GM21390 (cell line): ENCODE measurements around the gene NCOA7.
"Not testable (repeated sequence)": the region's sequence is repeated elsewhere in the genome, so short reads cannot be mapped to it uniquely, and the experiment has no call there.

ENCODE experiments used
- ATAC-seq: cut with Tn5 transposase; IDR thresholded peaks from one replicate; pipeline ENCODE4 v1.9.1; 2021; ENCODE audit not compliant: unreplicated experiment

NCOA7 gene

GRCh38 chr6:125753937-125754259, 36.9 kb upstream of the NCOA7 start:
- no peak for ATAC-seq

- ATAC-seq: no peak
These were observed 36.2 kb upstream of the NCOA7 start for GRCh38 chr6:125754566-125754965.

GRCh38 chr6:125759184-125759902, 31.4 kb upstream of the NCOA7 start:
- ATAC-seq: no peak

DNA sequence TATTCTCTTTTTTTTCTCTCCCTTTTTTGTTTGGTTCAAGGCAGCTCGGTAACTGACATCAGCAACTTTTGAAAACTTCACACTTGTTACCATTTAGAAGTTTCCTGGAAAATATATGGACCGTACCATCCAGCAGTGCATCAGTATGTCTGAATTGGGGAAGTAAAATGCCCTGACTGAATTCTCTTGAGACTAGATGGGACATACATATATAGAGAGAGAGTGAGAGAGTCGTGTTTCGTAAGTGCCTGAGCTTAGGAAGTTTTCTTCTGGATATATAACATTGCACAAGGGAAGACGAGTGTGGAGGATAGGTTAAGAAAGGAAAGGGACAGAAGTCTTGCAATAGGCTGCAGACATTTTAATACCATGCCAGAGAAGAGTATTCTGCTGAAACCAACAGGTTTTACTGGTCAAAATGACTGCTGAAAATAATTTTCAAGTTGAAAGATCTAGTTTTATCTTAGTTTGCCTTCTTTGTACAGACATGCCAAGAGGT, 30.8 kb upstream of the NCOA7 start:
- ATAC-seq: no peak

GRCh38 chr6:125764121-125764671, 26.6 kb upstream of the NCOA7 start:
- ATAC-seq: no peak

DNA sequence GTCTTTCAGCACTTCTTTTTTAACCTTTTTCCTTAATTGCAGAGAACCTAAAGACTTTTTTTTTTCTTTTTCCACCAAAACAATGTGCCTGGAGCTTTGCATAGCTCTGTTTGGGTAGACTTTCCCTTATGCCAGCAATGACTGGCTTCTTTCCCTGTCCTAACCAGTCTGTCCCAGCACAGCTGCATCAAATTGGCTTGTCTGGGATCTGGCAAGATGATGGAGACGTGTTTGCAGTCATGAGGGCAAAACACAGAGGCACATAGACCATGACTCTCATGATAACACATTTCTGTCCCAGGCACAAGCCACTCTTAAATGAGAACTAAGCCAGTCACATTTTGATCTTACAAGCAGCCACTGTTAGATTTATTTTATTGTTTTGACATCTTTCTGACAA, 24.8 kb upstream of the NCOA7 start:
- no peak for ATAC-seq

DNA sequence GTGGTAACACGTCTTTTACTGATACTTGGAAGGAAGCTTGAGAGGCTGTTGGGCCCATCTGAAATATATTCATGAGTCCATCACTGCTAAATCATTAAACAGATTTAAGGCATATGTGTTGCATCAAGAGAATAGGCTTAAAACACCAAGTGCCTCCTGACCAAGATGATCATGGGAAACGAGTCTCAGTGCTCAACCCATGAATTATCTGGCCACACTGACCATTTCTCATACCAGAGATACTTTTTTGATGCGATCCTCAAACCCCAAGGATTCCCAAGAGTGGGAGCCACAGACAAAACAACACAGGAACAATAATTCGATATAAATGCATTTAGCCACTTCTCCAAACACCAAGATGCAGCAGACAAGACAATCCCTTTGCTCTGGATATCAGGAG, 24.1 kb upstream of the NCOA7 start:
- ATAC-seq: no peak

- ATAC-seq: no peak
These were observed 21.5 kb upstream of the NCOA7 start for GRCh38 chr6:125769147-125769783.

DNA sequence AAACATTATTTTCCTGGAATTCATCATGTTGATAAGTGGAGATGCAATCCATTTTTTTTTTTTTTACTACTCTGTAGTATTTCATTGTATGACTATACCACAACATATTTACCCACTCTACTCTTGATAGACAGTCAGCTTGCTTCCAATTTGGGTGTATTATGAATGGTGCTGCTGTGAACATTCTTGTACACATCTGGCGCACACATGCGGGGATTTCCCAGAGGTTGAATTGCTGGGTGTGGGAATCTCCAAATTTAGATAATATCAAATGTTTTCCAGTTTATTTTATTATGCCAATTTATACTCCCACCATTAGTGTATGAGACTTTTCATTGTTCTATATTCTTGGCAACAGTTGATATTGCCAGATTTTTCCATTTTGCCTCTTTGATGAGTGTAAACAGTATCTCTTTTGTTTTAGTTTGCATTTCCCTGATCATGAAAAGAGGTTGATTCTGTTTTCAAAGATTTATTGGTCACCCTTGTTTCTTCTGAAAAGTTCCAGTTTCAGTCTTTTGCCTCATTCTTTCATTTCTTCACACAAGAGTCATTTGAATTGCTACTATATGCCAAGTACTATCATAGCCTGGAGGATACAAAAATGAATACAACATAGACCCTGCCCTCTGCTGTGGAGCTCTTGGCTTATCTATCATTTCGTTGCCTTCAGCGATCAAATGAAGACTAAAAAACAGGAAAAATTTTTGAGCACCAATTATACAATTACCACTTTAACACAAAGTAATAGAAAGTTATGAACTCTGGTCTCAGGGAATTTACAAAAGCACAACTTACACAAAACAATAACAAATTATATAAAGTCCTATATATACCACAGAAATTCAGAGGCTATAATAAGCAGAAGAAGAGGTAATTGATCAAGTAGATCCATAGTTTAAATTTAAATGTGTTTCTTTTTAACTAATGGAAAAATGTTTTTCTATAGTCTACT, 17.1 kb upstream of the NCOA7 start:
- ATAC-seq: no peak

DNA sequence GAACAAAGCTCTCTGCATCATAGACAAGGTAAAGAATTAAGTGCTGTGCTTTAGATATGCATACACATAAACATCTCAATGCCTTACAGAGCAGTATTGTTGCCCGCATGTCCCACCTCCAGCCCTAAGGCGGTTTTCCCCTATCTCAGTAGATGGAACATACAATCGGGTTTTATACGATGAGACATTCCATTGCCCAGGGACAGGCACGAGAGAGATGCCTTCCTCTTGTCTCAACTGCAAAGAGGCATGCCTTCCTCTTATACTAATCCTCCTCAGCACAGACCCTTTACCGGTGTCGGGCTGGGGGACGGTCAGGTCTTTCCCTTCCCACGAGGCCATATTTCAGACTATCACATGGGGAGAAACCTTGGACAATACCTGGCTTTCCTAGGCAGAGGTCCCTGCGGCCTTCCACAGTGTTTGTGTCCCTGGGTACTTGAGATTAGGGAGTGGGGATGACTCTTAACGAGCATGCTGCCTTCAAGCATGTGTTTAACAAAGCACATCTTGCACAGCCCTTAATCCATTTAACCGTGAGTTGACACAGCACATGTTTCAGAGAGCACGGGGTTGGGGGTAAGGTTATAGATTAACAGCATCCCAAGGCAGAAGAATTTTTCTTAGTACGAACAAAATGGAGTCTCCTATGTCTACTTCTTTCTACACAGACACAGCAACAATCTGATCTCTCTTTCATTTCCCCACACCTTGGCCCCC, 14.5 kb upstream of the NCOA7 start:
- not testable (repeated sequence) for ATAC-seq

GRCh38 chr6:125779924-125780539, 10.7 kb upstream of the NCOA7 start:
- ATAC-seq: peak; percentile 74

DNA sequence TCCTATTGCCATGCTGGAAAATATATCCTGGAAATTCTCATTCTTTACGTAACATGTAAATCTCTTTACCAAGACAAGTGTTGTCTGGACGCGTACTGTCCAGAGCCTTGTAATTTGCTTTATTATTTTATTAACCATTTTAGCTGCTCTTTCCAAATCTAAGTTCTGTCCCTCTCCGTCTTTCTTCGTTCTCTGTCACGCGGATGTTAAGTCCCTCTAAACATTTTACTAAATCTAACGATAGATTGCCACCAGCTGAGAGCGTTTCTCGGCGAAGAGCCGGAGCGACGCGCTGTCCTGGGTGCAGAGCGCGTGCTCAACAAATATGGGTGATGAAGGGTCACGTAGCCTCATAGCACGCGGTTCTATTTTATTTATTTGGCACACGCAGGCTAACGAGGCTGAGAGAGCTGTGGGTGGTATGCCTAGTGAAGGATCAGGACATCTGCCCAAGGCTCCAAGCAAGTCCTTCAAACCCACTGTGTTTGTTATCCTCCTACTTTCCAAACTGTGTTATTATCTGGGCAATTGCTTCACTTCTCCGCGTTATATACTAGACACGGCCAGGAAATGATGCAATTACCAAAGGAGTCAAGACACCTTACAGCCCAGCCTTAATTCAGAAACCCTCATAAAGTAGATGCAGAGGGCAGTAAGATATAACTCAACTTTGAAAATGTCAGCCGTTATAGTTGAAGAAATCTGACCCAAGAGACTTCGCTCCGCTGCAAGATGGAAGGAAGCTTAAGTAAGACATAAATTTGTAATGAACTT, 10.0 kb upstream of the NCOA7 start:
- peak; percentile 76 for ATAC-seq

- ATAC-seq: peak; percentile 45
These were observed 9.4 kb upstream of the NCOA7 start for GRCh38 chr6:125781314-125781868.

DNA sequence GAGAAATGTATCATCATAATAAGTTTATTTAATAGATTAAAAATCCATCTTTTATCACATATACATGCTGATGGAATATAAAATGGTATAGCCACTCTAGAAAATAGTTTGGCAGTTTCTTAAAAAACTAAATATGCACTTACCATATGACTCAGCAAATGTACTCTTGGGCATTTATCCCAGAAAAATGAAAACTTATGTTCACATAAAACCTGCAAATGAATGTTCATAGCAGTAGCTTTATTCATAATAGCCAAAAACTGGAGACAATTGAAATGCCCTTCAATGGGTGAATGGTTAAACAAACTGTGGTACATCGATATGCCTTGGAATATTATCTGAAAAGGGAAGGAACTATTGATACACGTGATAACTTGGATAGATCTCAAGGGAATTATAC, 6.4 kb upstream of the NCOA7 start:
- ATAC-seq: no peak

DNA sequence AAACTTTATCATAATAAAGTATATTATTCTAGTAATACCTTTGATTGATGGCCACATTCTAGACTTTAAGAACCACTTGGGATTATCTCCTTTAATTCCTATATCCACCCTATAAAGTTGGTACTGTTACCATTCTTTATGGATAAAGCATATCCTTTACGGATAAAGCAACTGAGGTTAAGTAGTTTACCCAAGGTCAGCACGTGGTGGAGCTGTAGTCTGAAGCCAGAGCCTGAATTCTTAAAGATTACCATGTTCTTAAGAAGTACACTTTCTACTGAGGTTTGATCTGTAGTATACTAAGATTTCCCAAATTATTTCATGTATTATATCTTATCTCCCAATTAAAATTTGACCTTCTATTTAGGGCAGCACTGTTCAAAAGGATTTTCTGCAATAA, 3.0 kb upstream of the NCOA7 start:
- ATAC-seq: no peak

DNA sequence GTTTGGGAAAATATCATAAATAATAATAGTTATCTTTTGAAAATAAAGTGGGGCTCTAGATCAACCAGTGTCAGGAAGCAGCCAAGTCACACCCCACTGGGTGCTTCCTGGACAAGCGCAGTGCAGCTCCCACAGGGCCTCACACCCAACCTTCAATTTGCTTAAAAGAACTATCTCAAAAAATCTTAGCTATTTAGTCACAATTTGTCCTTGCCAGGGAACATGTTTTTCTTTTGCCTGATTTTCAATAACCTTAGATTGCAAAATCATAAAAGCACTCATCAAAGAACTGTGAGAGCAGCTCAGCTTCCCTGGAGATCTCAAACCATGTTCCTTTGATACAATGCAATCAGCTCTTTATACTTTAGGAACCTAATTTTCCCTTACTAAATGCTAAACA, 1.6 kb upstream of the NCOA7 start:
- ATAC-seq: no peak

- peak; percentile 22 for ATAC-seq
These were observed 993 bp upstream of the NCOA7 start for GRCh38 chr6:125789576-125790357.

GRCh38 chr6:125791151-125791819, 525 bp downstream of the NCOA7 start:
- ATAC-seq: peak; percentile 26
